GM11168 (cell line): ENCODE measurements around the gene PTGER1.

ENCODE experiments used
- in situ Hi-C: fragments of 300-500 bp; cut with MboI; formaldehyde crosslinking; loops from one replicate; pipeline ENCODE4 v1.12.0; 2022; ENCODE audit warnings: low sequenced_read_pairs; ENCODE audit not compliant: unreplicated experiment

PTGER1 gene

DNA sequence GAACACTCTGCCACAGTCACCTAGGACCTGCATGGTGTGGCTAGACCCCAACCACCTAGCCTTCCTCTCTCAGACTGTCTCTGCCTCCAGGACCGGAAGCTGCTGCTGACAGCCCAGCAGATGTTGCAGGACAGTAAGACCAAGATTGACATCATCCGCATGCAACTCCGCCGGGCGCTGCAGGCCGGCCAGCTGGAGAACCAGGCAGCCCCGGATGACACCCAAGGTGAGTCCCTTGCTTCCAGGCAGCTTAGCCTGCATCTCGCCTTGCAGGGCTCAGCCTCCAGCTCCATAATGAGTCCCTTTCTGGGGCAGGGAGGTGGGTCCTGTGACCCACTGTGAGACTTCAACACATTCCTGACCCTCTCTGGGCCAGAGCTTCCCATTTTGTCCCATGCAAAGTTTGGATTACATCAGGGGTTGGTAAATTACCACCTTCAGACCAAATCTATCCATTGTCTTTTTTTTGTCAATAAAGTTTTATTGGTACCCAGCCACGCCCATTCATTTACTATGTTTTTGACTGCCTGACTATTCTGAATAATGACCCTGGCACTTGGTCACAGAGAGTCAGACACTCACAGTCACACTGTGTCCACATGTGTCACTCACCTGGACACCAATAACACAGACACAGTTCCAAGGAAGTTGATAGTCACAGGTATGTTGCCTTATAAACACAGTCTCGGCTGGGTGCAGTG lies 28.7 kb downstream of the PTGER1 start:
- in situ Hi-C loops = no loop called here

DNA sequence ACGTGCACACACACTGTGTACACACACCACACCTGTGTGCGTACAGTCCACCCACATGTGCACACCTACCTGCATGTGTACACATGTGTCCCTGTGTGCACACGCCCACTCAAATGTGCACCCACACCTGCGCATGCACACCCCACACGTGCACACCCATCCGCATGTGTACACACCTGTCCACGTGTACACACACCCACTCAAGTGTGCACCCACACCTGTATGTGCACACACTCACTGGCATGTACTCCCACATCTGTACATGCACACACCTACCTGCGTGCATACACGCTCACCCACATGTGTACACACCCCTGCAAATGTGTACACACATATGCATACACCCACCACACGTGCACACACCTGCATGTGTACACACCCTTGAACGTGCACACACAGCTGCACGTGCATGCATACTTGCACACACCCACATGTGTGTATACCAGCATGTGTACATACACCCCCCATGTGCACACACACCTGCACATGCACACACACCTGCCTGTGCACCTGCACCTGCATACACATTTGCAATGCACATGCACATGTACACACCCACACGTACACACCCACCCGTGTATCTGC lies 31.4 kb downstream of the PTGER1 start:
- in situ Hi-C loops = no loop called here

DNA sequence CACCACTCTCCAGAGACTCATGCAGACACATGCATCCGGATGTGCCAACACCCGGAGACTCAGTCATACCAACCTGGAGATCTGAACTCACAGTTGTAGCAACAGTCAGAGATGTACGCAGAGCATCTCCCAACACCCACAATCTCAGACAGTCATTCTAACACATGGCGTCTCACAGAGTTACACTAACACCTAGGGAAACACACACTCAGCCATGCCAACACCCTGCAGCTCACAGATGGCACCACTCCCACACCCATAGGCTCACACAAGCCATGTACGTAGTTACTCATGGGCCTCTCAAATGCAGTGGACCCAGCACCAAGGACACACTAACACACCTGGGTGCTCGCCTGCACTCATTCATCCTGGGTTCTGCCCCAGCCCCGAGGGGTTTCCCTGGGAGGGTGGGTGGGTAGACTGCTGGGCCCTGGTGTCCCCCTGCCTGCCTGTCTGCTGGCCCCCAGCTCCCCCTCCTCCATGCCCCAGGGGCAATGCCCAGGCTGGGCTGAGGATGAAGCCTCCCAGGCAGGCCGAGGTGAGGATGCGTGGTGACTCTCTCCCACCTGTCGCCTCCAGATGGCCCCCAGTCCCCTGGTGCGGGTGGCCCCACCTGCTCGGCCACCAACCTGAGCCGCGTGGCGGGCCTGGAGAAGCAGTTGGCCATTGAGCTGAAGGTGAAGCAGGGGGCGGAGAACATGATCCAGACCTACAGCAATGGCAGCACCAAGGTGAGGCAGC lies 32.1 kb downstream of the PTGER1 start:
- in situ Hi-C loops = no loop called here

DNA sequence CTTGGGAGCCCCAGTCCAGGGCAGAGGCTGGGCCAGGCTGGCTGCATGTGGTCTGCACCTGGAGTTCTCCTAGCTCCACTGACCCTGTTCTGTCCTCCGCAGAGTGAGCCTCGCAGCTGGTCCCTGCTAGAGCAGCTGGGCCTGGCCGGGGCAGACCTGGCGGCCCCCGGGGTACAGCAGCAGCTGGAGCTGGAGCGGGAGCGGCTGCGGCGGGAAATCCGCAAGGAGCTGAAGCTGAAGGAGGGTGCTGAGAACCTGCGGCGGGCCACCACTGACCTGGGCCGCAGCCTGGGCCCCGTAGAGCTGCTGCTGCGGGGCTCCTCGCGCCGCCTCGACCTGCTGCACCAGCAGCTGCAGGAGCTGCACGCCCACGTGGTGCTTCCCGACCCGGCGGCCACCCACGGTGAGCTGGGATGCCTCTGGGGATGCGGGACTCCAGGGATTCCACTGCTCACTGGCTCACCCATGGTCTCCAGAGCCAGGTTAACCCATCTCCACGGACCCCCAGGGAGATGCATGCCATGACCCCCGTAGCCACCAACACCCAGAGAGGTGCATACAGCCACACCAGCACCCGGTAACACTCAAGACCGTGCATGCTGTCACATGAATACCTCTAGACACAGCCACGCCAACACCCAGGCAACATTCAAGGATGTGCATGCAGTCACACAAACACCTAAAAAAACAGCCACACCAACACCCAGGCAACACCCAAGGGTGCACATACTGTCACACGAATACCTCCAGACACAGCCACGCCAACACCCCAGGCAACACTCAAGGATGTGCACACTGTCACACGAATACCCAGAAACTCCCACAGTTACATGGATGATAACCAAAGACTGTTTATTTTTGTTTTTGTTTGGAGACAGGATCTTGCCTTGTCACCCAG lies 33.9 kb downstream of the PTGER1 start:
- in situ Hi-C loops = no loop called here

DNA sequence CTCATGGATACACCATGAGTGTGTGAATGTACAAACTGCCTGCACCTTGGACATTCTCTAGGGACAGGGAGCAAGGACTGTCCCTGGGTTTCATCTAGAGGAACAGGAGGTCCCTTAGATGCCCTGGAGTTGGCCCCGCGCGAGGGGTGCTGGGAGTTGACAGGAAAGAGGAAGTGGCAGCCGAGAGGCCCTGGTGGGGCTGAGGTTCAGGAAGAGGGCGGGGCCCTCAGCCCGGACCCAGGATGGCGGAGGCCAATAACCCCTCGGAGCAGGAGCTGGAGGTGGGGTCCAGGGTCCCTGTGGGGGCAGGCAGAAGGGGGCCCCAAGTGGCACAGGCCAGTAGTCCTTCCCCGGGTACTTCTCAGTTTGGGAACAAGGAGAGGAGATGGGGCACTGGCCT lies 35.1 kb downstream of the PTGER1 start:
- in situ Hi-C loops = no loop called here

DNA sequence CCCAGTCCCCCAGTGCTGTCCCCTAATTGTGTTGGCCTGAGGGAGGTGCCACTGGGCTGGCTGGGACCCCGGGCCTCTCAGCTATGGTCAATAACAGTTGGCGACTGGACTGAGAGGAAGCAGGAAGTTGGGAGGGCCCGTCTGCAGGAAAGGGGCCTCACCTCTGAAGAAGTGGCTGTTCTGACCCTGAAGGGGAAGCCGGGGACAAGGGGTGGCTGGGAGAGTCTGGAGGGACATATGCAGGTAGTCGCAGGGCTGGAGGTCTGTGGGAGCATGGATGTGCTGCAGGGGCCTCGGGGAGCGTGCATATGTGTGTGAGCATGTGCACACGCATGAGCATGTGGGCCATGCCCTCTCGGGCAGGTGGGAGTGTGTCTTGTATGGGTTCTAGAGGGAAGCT lies 36.1 kb downstream of the PTGER1 start:
- in situ Hi-C loops = no loop called here

DNA sequence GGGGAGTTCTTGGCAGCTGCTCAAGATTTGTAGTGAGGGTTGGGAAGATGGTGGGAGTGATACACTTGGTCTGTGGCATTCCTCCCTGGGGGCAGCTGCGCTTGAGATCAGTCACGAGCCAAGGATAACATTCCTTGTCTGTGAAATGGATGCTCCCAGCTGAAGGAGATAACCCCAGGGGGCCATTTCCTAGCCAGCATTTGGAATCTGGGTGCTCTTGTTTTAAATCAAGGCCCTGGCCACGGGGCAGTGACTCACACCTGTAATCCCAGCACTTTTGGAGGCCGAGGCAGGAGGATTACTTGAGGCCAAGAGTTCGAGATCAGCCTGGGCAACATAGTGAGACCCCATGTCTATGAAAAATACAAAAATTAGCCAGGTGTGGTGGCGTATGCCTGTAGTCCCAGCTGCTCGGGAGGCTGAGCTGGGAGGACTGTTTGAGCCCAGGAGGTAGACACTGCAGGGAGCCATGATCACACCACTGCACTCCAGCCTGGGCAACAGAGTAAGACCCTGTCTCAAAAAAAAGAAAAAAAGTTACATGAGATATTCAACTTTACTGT lies 37.5 kb downstream of the PTGER1 start:
- in situ Hi-C loops = no loop called here

DNA sequence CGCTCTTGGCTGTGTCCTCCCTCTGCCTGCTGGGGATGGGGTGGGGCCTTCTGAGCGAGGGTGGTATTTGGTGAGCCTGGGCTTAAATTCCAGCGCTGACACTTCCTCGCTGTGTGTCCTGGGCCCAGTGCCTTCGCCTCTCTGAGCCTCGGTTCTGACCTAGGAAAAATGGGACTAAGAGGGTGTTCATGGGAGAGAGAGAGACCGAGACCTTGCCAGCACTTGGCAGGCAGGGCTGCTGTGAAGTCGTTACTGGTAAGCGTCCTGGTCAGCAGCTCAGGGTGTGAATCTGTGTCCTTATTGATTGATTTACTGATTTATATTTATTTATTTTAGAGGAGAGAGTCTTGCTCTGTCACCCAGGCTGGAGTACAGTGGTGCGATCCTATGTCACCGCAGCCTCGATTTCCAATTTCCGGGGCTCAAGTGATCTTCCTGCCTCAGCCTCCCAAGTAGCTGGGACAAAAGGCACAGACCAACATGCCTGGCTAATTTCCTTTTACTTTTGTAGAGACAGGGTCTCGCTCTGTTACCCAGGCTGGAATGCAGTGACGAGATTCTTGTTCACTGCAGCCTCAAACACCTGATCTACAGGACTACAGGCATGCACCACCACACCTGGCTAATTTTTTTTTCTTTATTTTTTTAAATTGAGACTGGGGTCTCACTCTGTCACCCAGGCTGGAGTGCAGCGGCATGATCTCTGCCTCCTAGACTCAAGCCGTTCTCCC lies 39.7 kb downstream of the PTGER1 start:
- in situ Hi-C loops = no loop called here

DNA sequence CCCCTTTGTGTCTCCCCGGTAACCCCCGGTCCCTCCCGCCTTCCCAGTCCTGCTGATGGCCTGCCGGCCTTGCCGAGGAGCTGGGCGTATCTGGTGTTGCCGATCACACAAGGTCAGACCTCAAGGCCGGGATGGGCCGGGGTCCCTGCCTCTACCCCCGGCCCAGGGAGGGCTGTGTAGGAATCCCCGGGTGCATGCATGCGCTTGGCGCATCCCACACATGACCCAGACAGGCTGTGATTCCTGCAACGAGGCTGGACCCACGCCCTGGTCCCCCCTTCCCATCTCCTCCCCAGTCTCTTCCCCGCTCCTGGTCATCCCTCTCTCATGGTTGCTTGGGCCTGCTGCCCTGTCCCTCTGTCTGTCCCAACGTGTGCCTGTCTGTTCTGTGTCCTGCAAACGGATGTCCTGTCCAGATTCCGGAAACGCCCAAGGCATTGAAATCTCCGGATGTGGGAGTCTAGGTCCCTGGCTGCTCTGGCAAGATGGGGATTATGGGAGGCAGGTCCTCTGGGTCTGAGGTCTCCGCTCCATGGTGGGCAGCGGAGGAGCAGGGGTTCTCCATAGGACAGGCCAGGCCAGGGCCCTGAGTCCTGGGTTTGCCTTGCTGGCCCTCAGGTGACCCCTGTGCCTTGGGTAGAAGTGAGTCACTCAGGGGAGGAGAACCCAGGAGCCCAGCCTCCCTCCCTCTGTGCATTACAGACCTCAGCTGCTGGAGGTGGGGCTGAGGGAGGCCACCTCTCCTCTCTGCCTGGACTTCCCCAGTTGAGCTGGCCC lies 40.4 kb downstream of the PTGER1 start:
- in situ Hi-C loops = no loop called here

DNA sequence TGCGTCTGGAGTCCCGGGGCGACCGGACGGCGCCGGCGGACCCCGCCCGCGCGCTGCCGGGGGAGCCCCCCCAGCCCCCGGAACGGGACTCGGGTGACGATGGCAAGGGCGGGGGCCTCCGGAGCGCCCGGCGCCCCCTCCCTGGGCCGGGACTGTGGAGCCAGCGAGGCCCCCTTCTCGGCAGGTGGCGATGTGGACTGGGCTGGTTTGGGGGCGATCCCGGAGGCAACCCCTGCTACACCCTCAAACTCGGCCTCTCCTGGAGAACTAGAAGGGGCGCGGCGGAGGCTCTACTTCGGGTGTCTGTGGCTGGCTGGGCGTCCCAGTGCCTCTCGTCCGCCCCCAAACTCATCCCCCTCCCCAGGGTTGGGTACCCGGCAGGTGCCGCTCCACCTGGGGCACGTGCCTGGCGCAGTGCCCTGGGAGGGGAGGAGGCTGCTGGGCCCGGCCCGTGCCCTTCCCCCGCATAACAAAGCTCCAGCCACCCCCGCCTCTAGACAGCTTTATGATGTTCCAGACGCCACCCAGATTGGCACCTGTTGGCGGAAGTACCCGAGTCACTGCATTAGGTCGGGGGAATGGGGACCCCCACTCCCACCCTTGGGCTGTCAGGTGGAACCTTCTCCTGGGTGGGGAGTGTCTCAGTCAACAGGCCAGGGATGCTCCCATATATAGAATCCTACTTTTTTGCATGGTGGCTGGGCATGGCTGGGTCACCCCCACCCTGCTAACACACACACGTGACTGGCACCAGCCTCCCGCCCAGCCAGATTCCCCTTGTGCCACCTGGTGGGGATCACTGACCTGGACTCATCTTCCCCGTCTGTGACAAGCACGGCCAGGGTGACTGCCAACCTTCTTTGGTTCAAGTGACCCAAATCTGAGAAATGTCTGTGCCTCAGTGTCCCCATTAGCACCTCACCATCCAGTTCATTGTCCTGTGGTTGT lies 41.3 kb downstream of the PTGER1 start:
- in situ Hi-C loops = no loop called here

DNA sequence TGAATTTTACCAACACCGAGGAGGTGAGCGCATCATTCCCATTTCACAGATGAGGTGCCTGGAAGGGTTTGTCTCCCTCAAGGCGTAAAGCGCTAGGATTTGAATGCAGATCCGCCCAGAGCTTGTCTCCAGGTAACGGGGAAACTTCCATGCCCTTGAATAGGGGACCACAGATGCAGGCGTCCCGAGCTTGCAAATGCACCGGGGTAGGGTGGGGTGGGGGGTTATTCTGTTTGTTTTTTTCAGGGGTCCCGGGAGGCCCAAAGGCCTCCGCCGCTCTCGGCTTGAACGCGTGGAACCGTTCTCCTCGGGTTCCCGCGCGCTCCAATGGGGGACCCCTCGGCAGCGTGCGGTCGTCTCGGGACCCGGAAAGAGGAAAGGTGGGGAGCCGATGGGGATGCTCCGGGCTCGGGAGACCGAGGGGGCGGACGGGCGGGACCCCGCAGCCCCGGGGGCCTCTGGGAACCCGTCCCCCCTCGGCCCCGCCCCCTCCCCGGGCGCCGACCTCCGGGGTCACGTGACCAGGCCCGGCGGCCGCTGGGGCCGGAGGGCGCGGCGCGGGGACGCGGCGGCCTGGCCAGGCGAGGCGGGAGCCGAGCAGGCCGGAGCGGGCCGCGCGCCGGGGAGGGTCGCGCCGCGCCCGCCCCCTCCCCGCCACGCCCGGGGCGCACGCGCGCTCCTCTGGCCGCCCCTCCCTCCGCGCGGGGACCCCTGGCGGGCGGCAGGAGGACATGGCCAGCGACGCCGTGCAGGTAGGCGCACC lies 42.2 kb downstream of the PTGER1 start, which contains the start of gene PKN1:
PKN1 (plus strand) TSS at position 516 of the 763 bp plus-strand sequence; CDS start at position 732, 216 bp downstream.
- in situ Hi-C loops = no loop called here

DNA sequence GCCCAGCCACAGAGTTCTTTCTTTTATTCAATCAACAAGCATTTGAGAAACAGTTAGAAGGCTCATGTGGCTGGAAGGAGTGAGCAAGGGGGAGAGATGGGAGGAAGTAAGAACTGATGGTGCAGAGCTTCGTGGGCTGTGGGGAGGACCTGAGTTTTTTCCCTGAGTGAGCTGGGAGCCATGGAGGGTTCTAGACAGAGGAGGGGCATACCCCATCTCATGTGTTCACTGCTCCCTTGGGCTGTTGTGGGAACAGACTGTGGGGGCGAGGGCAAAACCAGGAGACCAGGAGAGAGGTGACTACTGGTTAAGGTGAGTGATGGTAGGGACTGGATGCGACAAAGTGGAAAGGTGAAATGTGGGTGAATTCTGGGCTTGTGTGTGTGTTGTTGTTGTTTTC lies 44.4 kb downstream of the PTGER1 start:
- in situ Hi-C loops = no loop called here

DNA sequence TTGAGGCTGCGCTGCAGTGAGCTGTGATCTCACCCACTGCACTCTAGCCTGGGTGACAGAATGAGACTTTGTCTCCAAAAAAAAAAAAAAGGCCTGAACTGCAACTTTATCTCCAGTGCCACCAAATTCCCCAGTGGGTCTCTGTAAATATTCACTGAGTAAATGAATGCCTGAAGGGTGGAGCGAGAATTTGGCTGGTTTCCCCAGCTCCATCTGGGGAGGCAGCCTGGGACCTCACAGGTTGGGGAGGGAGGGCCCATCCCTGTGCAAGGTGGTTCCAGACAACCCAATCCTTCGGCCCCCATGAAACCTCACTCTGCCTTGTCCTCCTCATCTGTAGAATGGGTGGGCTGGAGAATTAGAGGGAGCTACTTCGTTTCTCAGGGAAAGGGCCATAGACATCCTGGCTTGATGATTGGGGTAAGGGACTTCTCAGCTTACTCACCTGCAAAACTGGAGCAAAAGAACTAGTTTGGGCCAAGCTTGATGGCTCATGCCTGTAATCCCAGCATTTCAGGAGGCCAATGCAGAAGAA lies 46.2 kb downstream of the PTGER1 start:
- in situ Hi-C loops = no loop called here

DNA sequence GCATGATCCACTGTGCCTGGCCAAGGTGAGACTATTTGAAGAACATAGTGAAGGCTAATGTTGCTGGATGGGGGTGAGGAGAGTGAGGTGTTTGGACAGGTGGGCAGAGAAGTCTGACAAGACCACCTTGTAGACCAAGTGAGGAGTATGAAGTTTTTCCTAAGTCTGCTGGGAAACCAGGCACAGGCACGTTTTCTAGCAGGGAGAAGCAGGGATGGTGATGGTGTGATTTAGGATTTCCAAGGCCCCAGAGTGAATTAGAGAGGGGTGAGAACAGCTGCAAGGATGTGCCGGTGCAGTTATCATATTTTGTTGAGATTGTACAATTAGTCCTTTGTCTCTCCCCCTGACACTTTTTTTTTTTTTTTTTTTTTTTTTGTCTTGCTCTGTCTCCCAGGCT lies 47.7 kb downstream of the PTGER1 start:
- in situ Hi-C loops = no loop called here

DNA sequence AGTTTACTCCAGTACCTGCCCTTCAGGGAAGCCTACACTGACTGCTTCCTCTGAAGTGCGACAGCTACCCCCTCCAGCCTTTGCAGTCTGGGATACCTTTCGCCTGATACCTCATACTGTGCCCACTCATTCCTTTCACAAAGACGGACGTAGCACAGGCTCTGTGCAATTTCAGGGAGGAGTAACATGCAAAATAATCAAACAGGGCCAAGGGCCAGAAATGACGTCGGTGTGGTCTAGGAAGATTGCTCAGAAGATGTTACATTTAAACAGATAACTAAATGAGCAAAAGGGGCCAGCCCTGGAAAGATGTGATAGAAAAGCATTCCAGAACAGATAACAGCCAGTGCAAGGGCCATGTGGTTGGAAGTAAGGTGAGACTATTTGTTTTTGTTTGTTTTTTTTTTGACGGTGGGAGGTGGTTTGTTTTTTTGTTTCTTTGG lies 49.4 kb downstream of the PTGER1 start:
- in situ Hi-C loops = no loop called here
